HG03196 (cell line): ENCODE measurements around the gene MAP1A.
A peak's percentile ranks its signal among the peaks of the same experiment; 100 is the strongest.

Source experiments
- ATAC-seq: cut with Tn5 transposase; IDR thresholded peaks from one replicate; pipeline ENCODE4 v1.9.1; 2021; ENCODE audit not compliant: unreplicated experiment

The MAP1A gene

DNA sequence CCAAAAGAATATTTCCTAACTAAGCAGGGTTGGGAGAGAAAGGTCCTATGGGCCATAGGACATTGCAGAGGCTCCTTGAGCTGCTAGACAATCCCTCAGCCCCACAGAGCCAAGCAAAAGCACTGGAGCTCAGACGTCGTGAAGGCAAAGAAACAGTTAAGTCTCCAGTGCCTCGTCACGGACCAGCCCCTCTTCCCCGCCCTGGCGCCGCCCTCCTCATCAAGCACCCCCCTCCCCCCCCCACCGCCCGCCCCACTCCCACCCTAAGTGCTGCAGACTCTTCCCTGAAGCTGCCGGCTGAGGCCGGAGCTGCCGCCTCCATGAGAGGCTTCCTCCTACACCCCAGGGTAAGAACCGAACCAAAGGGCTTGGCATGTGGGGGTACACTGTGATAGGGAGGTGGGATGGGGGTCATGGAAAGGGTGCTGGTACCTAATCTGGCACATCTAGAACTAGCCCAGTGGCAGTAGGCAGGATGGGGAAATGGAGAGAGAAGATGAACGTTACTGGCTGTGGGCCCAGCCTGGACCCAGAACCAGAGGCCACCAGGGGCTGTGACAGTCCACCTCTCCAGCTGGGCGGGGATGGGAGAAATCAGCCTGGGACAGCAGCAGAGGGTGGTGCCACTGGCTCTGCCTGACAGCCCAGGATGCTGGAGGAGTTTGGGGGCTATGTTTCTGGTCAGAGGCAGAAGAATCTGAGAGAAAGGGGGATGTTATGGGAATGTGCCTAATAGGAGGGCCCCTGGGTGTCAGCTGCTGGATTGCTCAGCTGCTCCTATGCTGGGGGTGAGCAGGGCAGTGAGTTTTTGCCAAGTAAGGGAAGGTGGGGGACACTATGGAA, at the start of gene MAP1A:
Gene MAP1A (plus strand): TSS at position 255 of the 843 bp plus-strand sequence. CDS start 3,866 bp downstream, outside the sequence.
- ATAC-seq: no peak

GRCh38 chr15:43469867-43470266, 47.5 kb upstream of the MAP1A start:
- ATAC-seq: no peak

- no peak for ATAC-seq
Measured at GRCh38 chr15:43471975-43472374, 45.4 kb upstream of the MAP1A start.

DNA sequence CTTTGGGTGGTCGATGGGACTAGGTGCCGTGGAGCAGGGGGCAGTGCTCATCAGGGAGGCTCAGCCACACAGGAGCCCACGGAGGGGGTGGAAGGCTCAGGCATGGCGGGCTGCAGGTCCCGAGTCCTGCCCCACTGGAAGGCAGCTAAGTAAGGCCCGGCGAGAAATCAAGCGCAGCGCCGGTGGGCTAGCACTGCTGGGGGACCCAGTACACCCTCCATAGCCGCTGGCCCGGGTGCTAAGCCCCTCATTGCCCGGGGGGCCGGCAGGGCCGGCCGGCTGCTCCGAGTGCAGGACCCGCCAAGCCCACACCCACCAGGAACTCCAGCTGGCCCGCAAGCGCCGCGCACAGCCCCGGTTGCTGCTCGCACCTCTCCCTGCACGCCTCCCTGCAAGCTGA, 43.5 kb upstream of the MAP1A start:
- no peak for ATAC-seq

GRCh38 chr15:43483297-43484128, 33.9 kb upstream of the MAP1A start:
- ATAC-seq: no peak

DNA sequence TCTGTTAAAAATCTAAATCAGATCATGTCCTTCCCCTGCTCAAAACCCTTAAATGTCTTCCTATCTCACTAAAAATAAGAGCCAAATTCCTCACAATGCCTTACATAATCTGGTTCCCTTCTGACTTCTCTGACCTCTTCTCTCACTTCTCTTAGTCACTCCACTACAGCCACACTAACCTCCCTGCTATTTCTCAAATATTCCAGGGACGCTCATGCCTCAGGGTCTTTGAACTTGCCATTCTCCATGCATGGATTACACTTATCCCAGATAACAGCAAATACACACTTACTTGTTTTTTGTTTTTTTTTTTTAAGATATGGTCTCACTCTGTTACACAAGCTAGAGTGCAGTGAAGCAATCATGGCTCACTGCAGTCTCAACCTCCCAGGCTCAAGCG, 33.0 kb upstream of the MAP1A start:
- no peak for ATAC-seq

GRCh38 chr15:43487271-43487895, 30.0 kb upstream of the MAP1A start:
- ATAC-seq: no peak

DNA sequence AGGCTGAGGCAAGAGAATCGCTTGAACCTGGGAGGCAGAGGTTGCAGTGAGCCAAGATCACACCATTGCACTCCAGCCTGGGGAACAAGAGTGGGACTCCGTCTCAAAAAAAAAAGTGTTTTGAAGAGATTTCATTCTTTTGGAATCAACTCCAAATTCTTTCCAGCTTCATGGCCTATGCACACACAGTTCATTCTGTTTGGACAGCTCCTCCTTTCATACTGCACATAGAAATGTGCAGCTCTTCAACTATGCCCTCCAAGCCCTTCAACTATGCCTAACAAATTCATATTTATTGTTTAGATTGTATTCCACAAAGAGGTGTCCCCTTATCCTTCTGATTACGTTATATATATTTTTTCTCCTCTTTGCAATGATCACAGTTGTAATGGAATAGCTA, 28.6 kb upstream of the MAP1A start:
- ATAC-seq: no peak

GRCh38 chr15:43489191-43489590, 28.2 kb upstream of the MAP1A start:
- ATAC-seq: no peak

GRCh38 chr15:43492266-43492665, 25.1 kb upstream of the MAP1A start:
- ATAC-seq: no peak

DNA sequence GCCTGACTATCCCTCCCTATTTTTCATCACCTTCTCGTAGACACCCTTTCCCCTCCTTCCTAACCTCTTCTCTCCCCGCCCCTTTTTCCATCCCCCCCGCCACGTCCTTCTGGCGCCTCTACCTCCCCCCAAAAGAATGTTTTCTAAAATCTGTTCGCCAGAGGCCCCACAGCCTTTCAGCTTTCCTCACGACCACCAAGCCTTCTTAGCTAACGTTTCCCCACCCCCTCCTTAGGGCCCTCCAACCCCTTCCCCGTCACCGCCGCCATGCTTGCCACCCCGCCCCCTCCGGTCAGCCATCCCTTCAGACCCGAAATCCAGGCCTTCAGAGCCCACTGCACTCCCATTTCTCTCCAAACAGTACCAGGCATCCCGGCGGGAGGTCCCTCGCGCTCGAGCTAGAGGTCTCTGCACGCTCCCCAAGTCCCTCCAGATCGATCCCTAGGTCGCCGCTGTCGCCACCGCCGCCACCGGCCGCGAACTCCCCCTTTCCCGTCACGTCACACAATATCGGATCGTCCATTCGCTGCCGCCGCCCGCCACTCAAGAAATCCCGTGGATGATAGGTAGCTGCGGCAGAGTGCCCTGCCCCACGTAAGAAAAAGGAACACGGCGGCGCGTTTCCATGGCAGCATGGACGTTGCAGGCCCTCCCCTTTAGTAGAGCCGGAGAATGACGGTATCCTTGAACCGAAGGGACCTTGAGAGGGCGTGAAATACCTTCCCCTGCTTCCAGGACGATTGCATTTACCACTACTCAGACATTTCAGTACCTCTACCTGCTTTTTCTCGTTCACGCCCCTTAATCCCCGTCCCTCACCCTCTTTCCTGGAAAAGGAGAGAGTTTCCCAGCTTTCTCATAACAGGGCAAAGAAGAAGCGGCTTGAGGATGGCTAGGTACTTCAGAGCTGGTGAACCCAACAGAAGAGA, 24.5 kb upstream of the MAP1A start, which contains the start of gene TP53BP1:
Gene TP53BP1 (minus strand): TSS at position 484 of the 929 bp plus-strand sequence. CDS start 113 bp downstream, at position 371.
- ATAC-seq: peak; percentile 94

DNA sequence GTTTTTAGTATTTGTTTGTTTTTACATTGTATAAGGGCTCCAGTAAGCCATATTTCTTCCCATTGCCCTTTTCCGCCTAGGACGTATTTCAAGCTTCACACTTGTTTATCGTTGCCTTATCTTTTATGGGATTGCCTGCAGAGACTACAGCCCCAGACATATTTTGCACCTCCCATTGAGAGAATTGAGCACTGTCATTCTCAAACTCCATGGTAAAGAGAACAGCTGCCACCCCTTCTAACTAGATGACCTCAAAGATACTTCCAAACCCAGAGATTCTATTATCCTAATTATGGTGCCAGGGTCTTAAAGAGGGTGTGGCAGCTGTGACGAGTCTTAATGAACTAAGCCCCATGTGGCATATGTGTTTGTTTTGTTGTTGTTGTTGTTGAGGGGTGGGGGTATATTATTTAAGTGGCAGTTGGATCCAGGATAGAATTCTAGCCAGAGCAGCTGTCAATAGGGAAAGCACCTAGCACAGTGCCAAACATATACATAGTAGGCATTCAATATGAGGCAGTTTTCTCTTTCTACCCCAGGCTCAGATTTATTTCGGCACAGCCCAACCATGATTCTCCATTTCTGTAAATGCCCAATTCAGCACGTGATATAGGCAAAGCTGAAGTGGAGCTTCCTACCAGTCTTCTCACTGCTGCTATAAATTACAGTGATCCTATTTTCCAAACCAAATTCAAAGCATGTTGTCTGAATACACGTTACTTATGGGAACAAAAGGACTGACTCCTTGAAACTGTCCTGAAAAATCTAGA, 23.5 kb upstream of the MAP1A start:
- no peak for ATAC-seq

DNA sequence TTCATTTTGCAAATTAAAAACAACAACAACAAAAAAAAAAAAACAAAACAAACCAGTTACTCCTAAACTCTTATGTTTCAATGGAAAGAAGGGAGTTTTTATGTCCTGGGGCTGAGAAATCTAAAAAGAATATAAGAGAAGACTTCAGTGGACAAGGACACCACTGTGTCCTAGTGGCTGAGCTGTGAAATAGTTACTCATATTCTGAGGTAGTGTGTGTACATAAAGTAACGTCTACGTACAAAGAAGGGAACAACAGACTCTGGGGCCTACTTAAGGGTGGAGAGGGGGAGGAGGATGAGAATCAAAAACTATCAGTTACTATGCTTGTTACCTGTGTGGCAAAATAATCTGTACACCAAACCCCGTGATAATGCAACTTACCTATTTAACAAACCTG, 18.4 kb upstream of the MAP1A start:
- ATAC-seq: no peak

DNA sequence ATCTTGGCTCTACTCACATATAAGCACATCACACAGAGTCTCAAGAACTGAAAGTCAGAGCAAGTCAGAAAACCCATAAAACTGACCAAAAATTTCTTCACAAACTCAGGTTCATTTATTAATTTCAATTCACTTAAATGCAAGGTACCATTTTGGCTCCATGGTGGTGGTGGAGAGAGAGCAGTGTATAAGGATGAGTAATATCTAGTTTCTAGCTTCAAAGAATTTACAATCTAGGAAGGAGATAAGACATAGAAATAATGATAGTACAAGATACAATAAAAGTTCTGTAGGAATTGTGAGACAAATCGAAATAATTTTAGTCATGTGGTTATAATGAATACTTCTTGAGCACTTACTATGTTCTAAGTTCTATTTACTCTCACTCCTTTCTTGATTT, 17.8 kb upstream of the MAP1A start:
- ATAC-seq: no peak

- no peak for ATAC-seq
Measured at GRCh38 chr15:43505738-43506137, 11.7 kb upstream of the MAP1A start.

- no peak for ATAC-seq
Measured at GRCh38 chr15:43508421-43508820, 9.0 kb upstream of the MAP1A start.

- no peak for ATAC-seq
Measured at GRCh38 chr15:43508991-43509659, 8.3 kb upstream of the MAP1A start.

- ATAC-seq: no peak
Measured at GRCh38 chr15:43509660-43510199, 7.7 kb upstream of the MAP1A start.
